ENCODE results near the gene GRPEL1.

Gene GRPEL1

GRCh38 chr4:7109169-7109568, 41.3 kb upstream of the GRPEL1 start:
- DNase-seq (ENCODE audit: low read depth) = no peak
- TF ChIP-seq CTCF (IDR thresholded peaks at IDR 0.05; ENCODE audit: insufficient read depth, low read depth, low read length, missing control alignments) = no peak

GRCh38 chr4:7108660-7109059, 40.8 kb upstream of the GRPEL1 start:
- DNase-seq (ENCODE audit: low read depth) = no peak
- H3K4me3 ChIP-seq (ENCODE audit: low read depth, low read length) = no peak overlapping the region
- no peak for TF ChIP-seq CTCF (IDR thresholded peaks at IDR 0.05; ENCODE audit: insufficient read depth, low read depth, low read length, missing control alignments)

More at GRCh38 chr4:7109169-7109568, 41.3 kb upstream of the GRPEL1 start:
- H3K4me3 ChIP-seq (ENCODE audit: low read depth, low read length) = no peak overlapping the region

- H3K4me3 ChIP-seq (ENCODE audit: low read depth, low read length) = no peak overlapping the region
- TF ChIP-seq CTCF (IDR thresholded peaks at IDR 0.05; ENCODE audit: insufficient read depth, low read depth, low read length, missing control alignments) = no peak
- DNase-seq (ENCODE audit: low read depth) = no peak
Observed at GRCh38 chr4:7108046-7108625, 40.3 kb upstream of the GRPEL1 start.

- DNase-seq (ENCODE audit: low read depth) = no peak
- no peak for TF ChIP-seq CTCF (IDR thresholded peaks at IDR 0.05; ENCODE audit: insufficient read depth, low read depth, low read length, missing control alignments)
- H3K4me3 ChIP-seq (ENCODE audit: low read depth, low read length) = no peak overlapping the region
Observed at GRCh38 chr4:7107166-7107905, 39.5 kb upstream of the GRPEL1 start.

- no peak overlapping the region for H3K4me3 ChIP-seq (ENCODE audit: low read depth, low read length)
- TF ChIP-seq CTCF (IDR thresholded peaks at IDR 0.05; ENCODE audit: insufficient read depth, low read depth, low read length, missing control alignments) = no peak
- no peak for DNase-seq (ENCODE audit: low read depth)
Observed at GRCh38 chr4:7105276-7105675, 37.4 kb upstream of the GRPEL1 start.

DNA sequence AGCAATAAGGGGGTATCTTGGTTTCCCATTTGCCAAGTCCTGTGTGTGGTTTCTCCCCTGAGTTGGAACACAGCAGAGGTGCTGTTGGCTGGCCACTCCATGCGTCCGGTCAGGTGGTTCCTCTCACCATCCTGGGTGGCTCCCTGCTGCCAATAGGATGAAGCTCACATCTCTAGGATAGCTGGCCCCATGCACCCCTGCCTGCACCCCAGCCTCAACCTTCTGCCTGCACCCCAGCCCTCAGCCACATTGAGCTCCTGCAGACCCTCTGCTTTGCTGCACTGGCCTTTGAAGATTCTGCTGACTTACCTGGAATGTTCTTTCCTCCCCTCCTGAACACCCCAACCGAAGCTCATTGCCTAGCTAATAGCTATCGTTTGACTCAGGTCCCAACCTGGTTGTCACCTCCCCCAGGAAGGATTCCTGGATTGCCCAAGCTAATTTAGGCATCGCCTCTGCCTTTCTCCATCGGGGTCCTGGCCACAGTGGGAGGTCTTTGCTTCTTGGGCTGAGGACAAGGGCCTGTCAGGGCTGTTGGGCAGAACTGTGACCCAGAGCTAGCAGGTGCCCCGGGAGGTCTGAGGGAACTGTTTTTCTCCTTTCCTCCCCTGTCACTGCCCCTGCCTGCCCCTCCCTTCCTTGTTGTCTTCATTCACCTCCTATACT, 36.6 kb upstream of the GRPEL1 start:
- no peak for DNase-seq (ENCODE audit: low read depth)
- no peak for TF ChIP-seq CTCF (IDR thresholded peaks at IDR 0.05; ENCODE audit: insufficient read depth, low read depth, low read length, missing control alignments)
- H3K4me3 ChIP-seq (ENCODE audit: low read depth, low read length) = no peak overlapping the region
